ENCODE data around the gene CSRP2.

The CSRP2 gene

DNA sequence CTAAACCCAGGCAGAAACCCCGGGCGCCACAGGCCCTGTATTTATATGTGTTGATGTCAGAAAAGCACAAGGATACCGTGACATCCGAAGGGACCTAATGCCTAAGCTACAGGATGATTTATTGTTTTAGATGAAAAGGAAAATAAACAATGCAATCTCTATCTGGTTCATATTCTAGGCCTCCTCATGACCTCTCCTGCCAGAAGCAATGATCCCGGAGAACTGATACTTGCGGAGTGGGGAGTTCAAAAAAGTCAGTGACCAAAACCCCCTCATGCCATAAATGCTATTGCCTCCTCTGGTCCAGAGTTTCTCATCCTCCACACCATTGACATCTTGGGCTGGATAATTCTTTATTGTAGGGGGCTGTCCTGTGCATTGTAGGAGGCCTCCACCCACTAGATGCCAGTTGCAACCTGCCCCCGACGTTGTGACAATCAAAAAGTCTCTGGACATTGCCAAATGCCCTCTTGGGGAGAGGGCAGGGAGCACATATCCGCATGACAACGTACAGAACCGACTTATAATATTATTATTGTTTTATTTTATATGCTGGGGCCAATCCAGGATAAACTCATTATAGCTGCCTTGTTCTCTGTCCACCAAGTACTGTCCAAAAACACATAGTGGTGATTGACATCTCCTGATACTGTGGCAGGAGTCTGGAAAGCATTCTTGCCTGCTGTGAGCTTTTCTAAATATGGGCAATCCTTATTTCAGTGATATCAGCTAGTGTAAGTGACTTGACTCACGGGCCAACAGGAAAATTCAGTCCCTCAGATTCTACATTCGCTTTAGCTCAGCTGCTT lies 1.1 kb upstream of the CSRP2 start:
- peaks cover 63% of the 10 kb centered on the region for H3K27me3 Mint-ChIP-seq
- peak overlapping the region; percentile 80 for H3K4me3 Mint-ChIP-seq
- peaks cover 3% of the 10 kb centered on the region for H3K36me3 Mint-ChIP-seq (ENCODE audit: low read depth)
- H3K4me1 Mint-ChIP-seq (ENCODE audit: low read depth): peaks cover 17% of the 10 kb centered on the region
- no peak for DNase-seq
- no peaks in the 10 kb centered on the region for H3K9me3 Mint-ChIP-seq
- H3K27ac Mint-ChIP-seq: peak overlapping the region; percentile 26

DNA sequence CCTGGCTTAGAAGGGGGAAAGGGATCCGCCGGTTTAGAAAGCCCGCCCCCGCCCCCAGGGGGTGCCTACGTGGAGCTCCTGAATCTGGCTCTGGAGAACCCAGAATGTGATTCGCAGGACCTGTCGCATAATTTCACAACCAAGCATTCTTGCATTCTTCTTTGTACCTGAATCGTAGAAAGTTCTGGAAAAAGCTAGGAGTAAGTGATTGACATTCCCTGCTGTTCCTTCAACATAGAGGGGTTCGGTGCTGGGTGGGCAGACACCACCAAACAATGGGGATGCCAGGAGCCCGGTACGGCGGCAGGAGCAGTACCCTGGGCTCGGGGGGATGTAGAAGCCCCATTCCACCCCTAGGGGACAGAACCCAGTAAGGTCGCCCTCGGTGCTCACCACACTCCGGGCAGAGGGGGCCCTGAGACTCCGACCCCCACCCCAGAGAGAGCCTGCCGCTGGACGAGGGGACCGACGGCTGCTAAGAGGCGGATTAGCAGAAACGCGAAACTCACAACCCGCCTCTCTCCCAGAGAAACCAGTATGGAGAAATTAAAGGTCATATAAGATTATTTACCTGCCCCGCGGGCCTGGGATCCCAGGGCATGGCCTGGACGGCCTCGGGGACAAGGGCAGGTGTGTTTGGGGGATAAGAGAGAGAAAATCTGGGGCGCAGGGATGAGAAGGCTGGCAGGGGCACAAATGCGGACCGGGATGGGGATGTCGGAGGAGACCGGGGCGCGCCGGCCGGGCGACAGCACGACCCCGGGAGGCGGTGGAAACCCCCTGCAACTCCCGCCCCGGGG lies 520 bp downstream of the CSRP2 start:
- H3K36me3 Mint-ChIP-seq (ENCODE audit: low read depth): peaks cover 3% of the 10 kb centered on the region
- peaks cover 17% of the 10 kb centered on the region for H3K4me1 Mint-ChIP-seq (ENCODE audit: low read depth)
- DNase-seq: no peak
- no peaks in the 10 kb centered on the region for H3K9me3 Mint-ChIP-seq
- peak overlapping the region; percentile 80 for H3K4me3 Mint-ChIP-seq
- H3K27me3 Mint-ChIP-seq: peaks cover 72% of the 10 kb centered on the region
- H3K27ac Mint-ChIP-seq: peak overlapping the region; percentile 63

DNA sequence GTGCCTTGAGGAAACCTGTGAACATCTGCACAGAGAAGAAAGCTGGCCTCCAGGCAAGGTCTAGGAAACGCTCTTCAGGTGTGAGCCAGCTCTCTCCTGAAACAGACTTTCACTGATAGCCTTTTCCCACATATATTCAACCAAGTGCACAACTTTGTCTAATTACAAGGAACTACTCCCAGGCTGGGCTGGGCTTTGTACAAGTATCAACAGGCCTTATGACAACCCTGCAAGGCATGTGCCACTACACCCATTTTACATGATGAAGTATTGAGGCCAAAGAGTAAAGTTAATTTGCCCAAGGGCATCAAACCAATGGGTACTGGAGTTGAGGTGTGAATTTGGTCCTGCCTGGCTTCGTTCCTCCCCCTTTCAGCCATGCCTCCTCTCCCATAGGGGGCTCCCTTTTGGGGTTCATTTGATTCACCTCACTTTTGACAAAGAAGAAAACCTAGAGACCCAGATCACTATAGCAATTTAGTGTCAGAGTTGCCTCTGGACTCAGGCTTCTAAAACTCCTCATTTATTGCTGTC lies 2.1 kb downstream of the CSRP2 start:
- Mint-ChIP-seq H3K4me1 (ENCODE audit: low read depth) (peaks cover 17% of the 10 kb centered on the region), H3K27me3 (peaks cover 80% of the 10 kb centered on the region), H3K9me3 (no peaks in the 10 kb centered on the region), H3K4me3 (no peak overlapping the region), H3K36me3 (ENCODE audit: low read depth) (peaks cover 3% of the 10 kb centered on the region), H3K27ac (no peak overlapping the region)
- no peak for DNase-seq

DNA sequence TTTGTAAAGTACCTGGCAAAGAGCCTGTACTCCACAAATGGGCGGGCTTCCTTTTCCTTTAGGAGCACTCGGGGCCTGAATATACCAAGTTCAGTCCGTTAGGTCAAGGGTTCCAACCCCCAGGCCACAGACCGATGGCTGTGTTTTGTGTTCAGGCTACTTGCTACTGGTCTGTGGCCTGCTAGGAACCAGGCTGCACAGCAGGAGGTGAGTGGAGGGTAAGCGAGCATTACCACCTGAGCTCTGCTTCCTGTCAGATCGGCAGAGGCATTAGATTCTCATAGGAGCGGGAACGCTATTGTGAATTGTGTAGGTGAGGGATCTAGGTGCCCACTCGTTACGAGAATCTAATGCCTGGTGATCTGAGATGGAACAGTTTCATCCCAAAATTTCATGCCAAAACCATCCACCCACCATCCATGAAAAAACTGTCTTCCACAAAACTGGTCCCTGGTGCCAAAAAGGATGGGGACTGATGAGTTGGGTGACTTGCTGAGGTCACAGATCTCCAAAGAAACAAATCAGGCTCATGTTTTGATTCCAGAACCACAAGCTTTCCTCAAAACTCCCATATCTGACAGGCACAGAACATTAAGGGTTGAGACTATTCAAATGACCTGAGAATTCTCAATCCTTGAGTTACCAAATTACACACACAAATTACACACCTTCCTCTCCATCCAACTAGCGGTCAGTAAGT lies 4.2 kb downstream of the CSRP2 start:
- Mint-ChIP-seq H3K36me3 (ENCODE audit: low read depth) (peaks cover 3% of the 10 kb centered on the region), H3K9me3 (no peaks in the 10 kb centered on the region), H3K4me1 (ENCODE audit: low read depth) (peaks cover 15% of the 10 kb centered on the region), H3K27me3 (peaks cover 68% of the 10 kb centered on the region), H3K27ac (no peak overlapping the region), H3K4me3 (no peak overlapping the region)
- DNase-seq: no peak

DNA sequence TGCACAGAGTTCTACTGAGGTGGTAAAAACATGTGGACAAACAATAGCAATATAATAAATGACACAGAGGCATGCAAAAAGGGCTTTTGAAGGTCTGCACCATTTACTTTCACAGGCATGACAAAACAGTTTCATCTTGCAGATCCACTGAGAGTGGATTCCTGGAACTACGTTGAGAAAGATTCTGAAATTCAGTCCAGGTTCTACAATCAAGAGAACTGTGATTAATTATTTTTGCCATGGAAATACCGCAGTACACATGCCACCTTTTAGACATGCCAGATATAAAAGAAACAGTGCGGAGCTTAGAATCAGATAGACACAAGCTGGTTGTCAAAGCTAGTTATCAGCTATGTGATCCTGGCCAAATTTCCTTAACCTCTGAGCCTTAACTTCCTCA lies 4.8 kb downstream of the CSRP2 start:
- no peaks in the 10 kb centered on the region for H3K9me3 Mint-ChIP-seq
- no peak for DNase-seq
- H3K27ac Mint-ChIP-seq: no peak overlapping the region
- H3K36me3 Mint-ChIP-seq (ENCODE audit: low read depth): peaks cover 3% of the 10 kb centered on the region
- peaks cover 12% of the 10 kb centered on the region for H3K4me1 Mint-ChIP-seq (ENCODE audit: low read depth)
- peaks cover 63% of the 10 kb centered on the region for H3K27me3 Mint-ChIP-seq
- no peak overlapping the region for H3K4me3 Mint-ChIP-seq

DNA sequence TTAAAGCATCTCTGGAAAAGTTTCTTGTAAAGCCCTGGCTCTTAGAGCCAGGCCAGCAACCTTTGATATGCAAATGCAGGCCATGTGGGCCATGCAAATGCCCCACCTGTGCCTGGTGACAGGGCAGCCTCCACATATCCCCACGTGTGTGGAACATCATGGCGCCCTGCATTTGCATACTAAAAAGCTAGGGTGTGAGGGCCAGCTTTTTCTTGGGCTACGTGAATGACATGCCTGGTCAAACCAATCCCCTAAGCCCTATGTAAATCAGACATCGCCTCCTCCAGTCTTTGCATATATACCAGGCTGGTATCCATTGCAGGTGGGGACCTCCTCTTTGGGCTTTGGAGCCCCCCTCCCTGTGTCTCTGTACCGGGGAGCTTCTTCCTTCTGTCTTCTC lies 6.4 kb downstream of the CSRP2 start:
- H3K4me1 Mint-ChIP-seq (ENCODE audit: low read depth): peaks cover 1% of the 10 kb centered on the region
- H3K27me3 Mint-ChIP-seq: peaks cover 51% of the 10 kb centered on the region
- H3K36me3 Mint-ChIP-seq (ENCODE audit: low read depth): no peaks in the 10 kb centered on the region
- no peak overlapping the region for H3K27ac Mint-ChIP-seq
- DNase-seq: no peak
- no peak overlapping the region for H3K4me3 Mint-ChIP-seq
- no peaks in the 10 kb centered on the region for H3K9me3 Mint-ChIP-seq

DNA sequence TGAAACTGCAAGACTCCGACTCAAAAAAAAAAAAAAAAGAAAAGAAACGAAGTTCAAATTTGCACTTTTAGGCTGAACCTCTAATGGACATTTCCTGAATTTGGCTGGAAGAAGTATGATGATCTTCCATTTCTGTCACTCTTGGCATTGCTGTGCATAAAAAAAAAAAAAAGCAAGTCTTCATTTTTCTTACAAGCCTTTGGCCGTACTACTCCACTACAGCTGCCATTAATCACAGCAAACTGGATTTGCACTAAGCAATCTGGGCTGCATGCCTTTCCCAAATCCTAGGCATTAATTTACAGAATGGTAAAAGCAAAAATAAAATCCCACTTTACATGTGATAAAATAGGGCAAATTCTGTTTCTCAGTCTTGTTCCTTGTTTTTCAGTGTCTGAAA lies 7.1 kb downstream of the CSRP2 start:
- no peaks in the 10 kb centered on the region for H3K4me1 Mint-ChIP-seq (ENCODE audit: low read depth)
- no peaks in the 10 kb centered on the region for H3K9me3 Mint-ChIP-seq
- peaks cover 47% of the 10 kb centered on the region for H3K27me3 Mint-ChIP-seq
- H3K27ac Mint-ChIP-seq: no peak overlapping the region
- no peak overlapping the region for H3K4me3 Mint-ChIP-seq
- DNase-seq: no peak
- H3K36me3 Mint-ChIP-seq (ENCODE audit: low read depth): no peaks in the 10 kb centered on the region

DNA sequence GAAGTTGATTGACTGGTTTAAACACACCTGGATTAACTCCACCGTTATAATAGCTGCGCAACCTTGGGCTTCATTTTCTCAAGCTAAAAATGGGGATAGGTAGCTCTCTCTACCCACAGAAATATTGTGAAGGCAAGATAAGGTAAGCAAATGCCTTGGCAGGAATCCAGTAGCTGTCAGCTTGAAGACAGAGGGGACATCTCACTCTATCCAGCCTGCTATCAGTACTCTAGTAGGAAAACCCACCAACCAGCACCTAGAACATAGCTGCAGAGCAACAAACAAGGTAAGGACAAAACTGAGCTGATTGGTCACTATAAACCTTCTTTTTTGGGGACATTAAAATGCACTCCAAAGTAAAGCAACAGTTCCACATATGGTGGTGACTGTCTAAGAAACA lies 7.7 kb downstream of the CSRP2 start:
- no peaks in the 10 kb centered on the region for H3K9me3 Mint-ChIP-seq
- peaks cover 47% of the 10 kb centered on the region for H3K27me3 Mint-ChIP-seq
- no peak overlapping the region for H3K4me3 Mint-ChIP-seq
- no peaks in the 10 kb centered on the region for H3K4me1 Mint-ChIP-seq (ENCODE audit: low read depth)
- H3K27ac Mint-ChIP-seq: no peak overlapping the region
- no peaks in the 10 kb centered on the region for H3K36me3 Mint-ChIP-seq (ENCODE audit: low read depth)
- no peak for DNase-seq

DNA sequence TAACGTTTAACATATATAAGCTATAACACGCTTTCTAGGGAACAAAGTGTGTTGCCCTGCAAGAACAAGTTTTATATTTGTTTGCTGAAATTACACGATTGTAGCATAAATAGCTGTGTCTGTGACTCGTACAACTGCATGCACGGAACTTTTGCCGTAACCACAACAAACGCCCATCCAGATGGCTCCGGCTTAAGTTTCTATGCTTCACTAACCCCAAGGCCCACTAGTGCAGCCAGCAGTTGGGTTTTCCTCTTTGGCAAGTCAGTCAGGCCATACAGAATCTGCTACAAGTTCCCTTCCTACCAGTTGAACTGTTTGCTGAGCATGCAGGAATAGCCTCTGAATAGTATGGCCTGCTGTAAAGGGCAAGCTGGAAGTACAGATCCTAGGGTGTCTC lies 12.1 kb downstream of the CSRP2 start:
- no peaks in the 10 kb centered on the region for H3K9me3 Mint-ChIP-seq
- no peak overlapping the region for H3K4me3 Mint-ChIP-seq
- no peaks in the 10 kb centered on the region for H3K4me1 Mint-ChIP-seq (ENCODE audit: low read depth)
- DNase-seq: no peak
- no peak overlapping the region for H3K27ac Mint-ChIP-seq
- peaks cover 25% of the 10 kb centered on the region for H3K27me3 Mint-ChIP-seq
- no peaks in the 10 kb centered on the region for H3K36me3 Mint-ChIP-seq (ENCODE audit: low read depth)

DNA sequence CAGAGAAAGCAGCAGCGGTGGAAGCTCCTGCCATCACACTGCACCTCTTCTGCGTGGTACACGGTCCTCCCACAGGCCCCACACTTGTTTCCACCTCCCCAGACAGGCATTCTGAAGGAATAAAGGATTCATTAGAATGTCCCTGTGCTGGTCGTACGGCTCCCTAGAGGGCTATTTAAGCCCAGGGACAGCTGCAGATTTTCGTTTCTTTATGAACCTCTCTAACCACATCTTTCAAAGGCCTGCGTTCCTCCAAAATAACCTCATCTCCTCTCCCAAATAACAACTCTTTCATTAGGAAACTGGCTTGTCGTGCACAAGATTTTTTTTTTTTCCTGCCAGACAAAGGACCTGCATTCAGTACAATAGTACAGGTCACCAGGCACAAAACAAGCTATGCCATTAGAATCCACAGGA lies 12.7 kb downstream of the CSRP2 start:
- DNase-seq: no peak
- Mint-ChIP-seq H3K27me3 (peaks cover 23% of the 10 kb centered on the region), H3K9me3 (no peaks in the 10 kb centered on the region), H3K27ac (no peak overlapping the region), H3K4me1 (ENCODE audit: low read depth) (no peaks in the 10 kb centered on the region), H3K36me3 (ENCODE audit: low read depth) (no peaks in the 10 kb centered on the region), H3K4me3 (no peak overlapping the region)

DNA sequence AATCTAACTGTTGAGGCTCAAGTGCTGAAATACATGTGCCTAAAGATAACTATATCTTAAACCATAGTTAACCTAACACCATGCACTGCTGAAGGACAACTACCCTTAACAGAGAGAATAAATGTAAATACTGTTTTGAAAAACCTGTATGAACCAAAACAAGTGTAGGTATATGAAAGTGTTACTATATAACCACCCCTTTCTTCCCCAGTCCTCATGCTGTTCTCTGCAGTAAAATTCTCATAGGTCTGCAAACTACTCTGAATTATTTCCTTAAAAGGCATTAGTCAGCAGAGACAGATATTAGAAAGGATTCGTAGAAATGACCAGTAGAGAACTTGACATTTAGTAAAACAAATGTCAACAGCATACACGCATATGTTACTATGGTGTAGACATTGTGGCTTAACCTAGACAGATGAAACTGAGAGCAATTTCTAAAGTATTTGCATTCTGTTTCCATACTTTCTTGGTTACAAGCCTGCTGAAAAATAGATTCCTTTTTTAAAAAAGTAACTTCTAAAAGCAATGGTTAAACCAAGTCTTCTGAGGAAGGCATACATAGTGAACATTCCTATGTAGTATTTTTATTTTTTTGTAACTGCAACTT lies 13.9 kb downstream of the CSRP2 start:
- H3K4me1 Mint-ChIP-seq (ENCODE audit: low read depth): no peaks in the 10 kb centered on the region
- H3K27ac Mint-ChIP-seq: no peak overlapping the region
- no peak overlapping the region for H3K4me3 Mint-ChIP-seq
- DNase-seq: no peak
- H3K27me3 Mint-ChIP-seq: peaks cover 19% of the 10 kb centered on the region
- no peaks in the 10 kb centered on the region for H3K36me3 Mint-ChIP-seq (ENCODE audit: low read depth)
- no peaks in the 10 kb centered on the region for H3K9me3 Mint-ChIP-seq

DNA sequence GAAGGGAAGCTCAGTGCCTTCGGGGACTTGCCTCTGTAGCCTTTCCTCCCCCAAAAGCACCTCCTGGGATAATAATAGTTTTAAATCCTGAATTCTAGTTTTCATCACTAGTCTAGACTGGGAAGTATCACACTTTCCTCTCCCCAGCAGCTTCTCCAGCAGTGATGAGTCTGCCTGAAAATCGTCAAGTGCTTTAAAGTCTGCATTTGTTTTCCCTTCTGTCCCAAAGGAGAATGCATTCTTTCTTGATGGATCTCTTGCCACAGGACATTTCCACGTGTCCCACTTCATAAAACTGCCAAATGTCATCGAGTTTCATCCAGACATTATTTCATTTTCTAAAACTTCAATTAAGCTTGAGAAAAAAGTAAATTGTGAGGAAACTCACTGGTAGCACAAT lies 15.0 kb downstream of the CSRP2 start:
- Mint-ChIP-seq H3K9me3 (no peaks in the 10 kb centered on the region), H3K27me3 (peaks cover 19% of the 10 kb centered on the region), H3K36me3 (ENCODE audit: low read depth) (no peaks in the 10 kb centered on the region), H3K4me3 (no peak overlapping the region), H3K27ac (no peak overlapping the region), H3K4me1 (ENCODE audit: low read depth) (no peaks in the 10 kb centered on the region)
- no peak for DNase-seq

DNA sequence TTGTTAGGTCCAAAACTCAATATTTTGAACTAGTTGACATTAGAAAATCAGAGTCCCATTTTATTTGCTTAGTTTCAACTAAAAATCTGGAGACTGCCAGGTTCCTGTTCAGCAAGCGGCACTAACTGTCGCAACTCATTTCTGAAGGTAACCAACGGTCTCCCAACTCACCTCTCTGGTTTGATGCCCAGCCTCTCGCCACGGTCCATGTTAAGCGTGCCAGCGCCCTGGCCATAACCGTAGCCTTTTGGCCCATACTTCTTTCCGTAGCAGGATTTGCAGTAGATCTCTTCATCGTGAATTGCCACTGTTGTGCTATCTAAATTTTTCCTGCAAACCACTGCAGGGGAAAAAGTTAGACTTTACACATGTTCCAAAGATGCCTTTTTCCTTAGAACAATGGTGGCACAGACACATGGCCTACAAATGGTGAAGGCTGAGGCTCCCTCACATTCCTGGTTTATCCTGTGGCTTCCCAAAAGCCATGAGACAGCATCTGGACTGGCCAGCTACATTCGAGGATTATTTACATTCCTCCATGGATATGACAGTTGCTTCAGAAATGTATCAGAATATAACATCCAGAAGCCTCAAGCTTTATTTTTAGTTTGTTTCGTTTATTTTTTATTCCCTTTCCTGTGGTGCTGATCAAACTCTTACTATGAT lies 15.7 kb downstream of the CSRP2 start:
- DNase-seq: no peak
- H3K27me3 Mint-ChIP-seq: peaks cover 19% of the 10 kb centered on the region
- H3K27ac Mint-ChIP-seq: no peak overlapping the region
- H3K4me3 Mint-ChIP-seq: no peak overlapping the region
- no peaks in the 10 kb centered on the region for H3K9me3 Mint-ChIP-seq
- no peaks in the 10 kb centered on the region for H3K36me3 Mint-ChIP-seq (ENCODE audit: low read depth)
- H3K4me1 Mint-ChIP-seq (ENCODE audit: low read depth): no peaks in the 10 kb centered on the region

DNA sequence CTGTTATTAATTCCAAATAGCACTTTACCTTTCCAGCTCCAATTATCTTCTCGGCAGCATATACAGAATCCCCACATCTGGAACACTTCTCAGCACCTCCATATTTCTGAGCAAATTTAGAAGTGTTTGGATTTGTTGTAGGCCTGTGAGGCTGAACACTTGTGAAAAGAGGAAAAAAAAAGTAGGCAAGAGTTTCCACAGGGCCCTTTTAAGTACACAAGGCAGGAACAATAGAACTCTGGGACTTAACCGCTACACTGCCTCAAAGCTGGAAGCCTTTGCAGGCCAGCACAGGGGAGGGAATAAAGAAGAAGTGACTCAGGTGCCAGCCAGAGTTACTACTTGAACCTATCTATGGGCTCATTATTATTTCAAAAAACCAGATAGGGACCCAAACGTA lies 18.6 kb downstream of the CSRP2 start:
- peaks cover 5% of the 10 kb centered on the region for H3K27me3 Mint-ChIP-seq
- H3K27ac Mint-ChIP-seq: no peak overlapping the region
- H3K9me3 Mint-ChIP-seq: no peaks in the 10 kb centered on the region
- peaks cover 15% of the 10 kb centered on the region for H3K36me3 Mint-ChIP-seq (ENCODE audit: low read depth)
- DNase-seq: no peak
- H3K4me1 Mint-ChIP-seq (ENCODE audit: low read depth): no peaks in the 10 kb centered on the region
- no peak overlapping the region for H3K4me3 Mint-ChIP-seq

Data from activated T-cell treated with anti-CD3 and anti-CD28 coated beads, Interleukin-2, amount 50 U/mL, for 24 hours (primary cell).